HG03558 (cell line): ENCODE measurements around the gene SIDT1.

ENCODE experiments used
- ATAC-seq: cut with Tn5 transposase; IDR thresholded peaks from one replicate; pipeline ENCODE4 v1.9.1; 2021; ENCODE audit warnings: moderate number of reproducible peaks; ENCODE audit not compliant: unreplicated experiment; ENCODE audit errors: extremely low read depth

Gene SIDT1

GRCh38 chr3:113531826-113532697, at the start of gene SIDT1:
TSS of gene SIDT1 (plus strand) at chr3:113532555. CDS start at chr3:113533022, 467 bp downstream.
- ATAC-seq = peak; percentile 46

DNA sequence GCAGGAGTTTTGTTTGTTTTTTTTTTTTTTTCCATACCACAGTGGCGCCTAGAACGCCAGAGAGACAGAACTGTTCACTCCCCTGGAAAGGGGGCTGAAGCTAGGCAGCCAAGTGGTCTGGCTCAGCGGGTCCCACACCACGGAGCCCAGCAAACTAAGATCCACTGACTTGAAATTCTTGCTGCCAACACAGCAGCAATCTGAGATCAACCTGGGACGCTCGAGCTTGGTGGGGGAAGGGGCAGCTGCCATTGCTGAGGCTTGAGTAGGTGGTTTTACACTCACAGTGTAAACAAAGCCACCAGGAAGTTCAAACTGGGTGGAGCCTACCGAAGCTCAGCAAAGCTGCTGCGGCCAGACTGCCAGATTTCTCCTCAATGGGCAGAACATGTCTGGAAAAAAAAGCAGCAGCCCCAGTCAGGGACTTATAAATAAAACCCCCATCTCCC, 47.2 kb upstream of the SIDT1 start:
- no peak for ATAC-seq

GRCh38 chr3:113495035-113495434, 37.3 kb upstream of the SIDT1 start:
- ATAC-seq = no peak

- ATAC-seq = no peak
Measured at GRCh38 chr3:113496924-113497323, 35.4 kb upstream of the SIDT1 start.

GRCh38 chr3:113498221-113499005, 33.9 kb upstream of the SIDT1 start:
- no peak for ATAC-seq

DNA sequence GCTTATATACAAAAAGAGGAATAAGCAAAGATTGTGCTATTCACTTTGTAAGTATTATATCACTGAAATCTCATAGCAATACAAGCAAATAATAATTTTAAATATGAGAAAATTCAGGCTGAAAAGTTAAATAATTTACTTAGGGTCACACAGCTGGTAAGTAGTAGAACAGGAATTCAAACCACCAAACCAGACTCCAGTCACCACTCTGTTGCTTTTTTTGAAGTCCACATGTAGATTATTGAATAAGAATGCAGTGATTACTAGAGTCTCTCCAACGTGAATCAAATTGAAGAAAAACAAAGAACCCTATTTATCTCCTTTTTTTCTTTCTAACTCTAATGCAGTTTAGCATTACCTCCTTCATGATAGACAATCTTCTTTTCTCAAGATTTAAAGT, 33.3 kb upstream of the SIDT1 start:
- ATAC-seq = no peak

GRCh38 chr3:113501597-113501996, 30.8 kb upstream of the SIDT1 start:
- ATAC-seq = no peak

DNA sequence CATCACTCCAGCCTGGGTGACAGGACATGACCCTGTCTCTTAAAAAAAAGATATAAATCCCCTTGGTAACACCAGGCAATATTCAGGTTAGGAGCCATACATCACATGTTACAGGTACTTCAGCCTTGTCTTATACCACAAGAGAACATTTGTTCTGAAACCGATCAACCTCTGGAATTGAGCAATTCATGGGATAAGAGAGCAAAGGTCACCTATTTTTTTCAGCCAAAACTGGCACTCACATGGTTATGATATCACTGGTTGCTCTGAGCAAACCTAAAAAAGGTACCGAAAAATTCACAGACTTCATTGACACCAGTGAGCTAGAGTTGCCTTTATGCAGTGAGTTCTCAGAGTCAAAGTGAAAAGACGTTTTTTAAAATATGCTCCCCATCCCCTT, 26.5 kb upstream of the SIDT1 start:
- ATAC-seq = no peak

DNA sequence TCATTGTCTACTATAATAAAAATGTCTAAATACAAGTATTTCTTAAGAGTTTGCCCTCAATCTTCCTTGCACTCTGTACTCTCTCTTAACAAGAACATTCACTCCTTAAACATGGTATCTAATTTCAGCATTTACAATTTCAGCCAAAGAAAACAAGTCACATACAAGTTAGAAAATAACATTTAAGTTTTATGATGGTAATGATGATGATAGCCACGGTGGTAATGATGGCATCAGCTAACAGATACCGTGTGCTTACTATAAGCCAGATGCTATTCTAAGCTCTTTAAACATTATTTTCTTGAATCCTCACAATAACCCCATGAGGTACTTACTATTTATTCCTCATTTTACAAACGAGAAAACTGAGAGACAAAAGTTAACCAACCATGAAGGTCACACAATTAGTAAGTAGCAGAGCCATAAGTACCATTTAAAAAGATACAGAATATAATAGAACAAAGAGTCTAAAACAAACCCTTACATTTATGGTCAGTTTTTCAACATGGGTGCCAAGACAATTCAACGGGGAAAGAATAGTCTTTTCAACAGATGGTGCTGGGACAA, 24.8 kb upstream of the SIDT1 start:
- no peak for ATAC-seq

- ATAC-seq = no peak
Measured at GRCh38 chr3:113508966-113509365, 23.4 kb upstream of the SIDT1 start.

- ATAC-seq = no peak
Measured at GRCh38 chr3:113514265-113514769, 18.0 kb upstream of the SIDT1 start.

DNA sequence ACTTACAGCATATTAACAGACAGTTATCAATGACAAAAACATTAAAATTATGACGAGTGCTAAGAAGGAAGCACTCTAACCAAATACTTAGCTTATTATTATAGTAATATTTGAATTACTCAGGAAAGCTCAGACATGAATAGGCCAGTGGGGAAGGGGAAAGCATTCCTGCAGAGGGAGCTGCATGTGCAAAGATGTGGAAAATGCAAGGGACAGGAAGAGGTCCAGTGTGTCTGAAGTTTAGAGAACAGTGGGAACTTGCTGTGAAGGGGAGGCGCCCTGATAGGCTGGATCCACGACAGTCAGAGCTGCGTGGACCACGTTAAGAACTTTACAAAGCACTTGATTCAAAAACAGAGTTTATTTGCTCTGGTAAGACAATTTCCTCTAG, 16.2 kb upstream of the SIDT1 start:
- ATAC-seq = no peak

DNA sequence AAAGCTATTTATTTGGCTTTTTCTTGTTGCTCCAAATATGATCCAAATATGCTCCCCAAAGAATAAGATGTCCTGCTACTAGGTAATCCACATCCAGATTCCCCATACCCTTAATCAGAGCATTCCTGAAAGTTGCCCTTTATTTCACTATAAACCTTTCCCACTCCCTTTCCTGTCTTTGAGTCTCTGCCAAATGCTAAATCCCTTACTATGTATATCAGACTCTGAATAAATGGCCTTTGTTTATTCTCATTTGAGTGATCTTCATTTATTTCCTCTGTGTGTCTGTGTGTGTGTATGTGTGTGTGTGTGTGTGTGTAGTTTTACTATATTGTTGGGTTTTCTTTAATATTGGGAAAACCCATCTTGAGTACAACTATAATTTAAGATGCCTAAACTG, 10.4 kb upstream of the SIDT1 start:
- no peak for ATAC-seq

- ATAC-seq = no peak
Measured at GRCh38 chr3:113523241-113523640, 9.1 kb upstream of the SIDT1 start.

DNA sequence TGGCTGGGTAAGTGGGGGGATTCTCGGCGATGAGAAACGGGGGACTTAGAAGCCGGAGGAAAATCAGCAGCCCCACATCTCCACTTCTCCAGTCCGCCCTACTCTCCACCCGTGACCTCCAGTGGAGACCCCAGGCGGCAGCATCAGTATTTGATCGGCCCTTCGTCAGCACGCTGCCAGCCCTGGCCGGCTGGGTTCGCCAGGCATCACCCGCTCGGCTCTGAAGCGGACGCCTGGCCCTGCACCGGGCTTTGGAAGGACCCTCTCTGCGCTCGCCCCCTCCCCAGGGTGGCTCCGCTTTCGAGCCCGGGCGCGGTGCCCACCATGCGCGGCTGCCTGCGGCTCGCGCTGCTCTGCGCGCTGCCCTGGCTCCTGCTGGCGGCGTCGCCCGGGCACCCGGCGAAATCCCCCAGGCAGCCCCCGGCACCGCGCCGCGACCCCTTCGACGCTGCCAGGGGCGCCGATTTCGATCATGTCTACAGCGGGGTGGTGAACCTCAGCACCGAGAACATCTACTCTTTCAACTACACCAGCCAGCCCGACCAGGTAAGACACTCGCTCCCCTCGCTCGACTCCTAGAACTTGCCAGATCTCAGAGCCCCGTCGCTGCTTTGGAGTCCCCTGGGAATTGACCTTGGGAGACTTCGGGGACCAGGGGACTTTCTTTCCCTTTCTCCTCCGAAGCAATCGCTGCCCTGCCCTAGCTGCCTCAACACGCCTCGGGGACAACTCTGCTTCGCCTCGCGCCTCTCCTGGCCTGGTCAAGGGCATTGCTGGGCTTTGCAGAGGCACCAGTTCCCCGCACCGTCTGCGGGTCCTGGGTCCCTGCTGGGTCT, 561 bp downstream of the SIDT1 start:
- ATAC-seq = no peak

DNA sequence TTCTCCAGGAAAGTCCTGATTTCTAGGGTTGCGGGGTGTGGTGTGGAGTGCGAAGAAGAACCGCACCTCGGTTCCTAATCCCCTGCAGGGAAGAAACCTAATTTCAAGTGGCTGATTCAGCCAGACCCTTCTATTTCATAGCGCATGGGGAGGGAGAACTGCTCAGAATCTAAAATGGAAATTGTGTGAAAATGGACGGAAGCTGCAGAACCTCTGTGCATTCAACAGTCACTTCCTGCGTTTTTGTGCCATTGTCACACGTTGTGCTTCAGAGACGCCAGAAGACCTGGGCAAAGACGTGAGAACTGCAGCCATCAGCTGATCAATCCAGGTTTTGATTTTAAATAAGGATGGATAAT, 1.2 kb downstream of the SIDT1 start:
- no peak for ATAC-seq

GRCh38 chr3:113534365-113534764, 2.0 kb downstream of the SIDT1 start:
- no peak for ATAC-seq

GRCh38 chr3:113535898-113536297, 3.5 kb downstream of the SIDT1 start:
- ATAC-seq = no peak

- no peak for ATAC-seq
Measured at GRCh38 chr3:113536627-113537101, 4.3 kb downstream of the SIDT1 start.

GRCh38 chr3:113537155-113537554, 4.8 kb downstream of the SIDT1 start:
- no peak for ATAC-seq
